ENCODE measurements around the gene MYL3.
A peak's percentile ranks its signal among the peaks of the same experiment; 100 is the strongest.

MYL3 gene

DNA sequence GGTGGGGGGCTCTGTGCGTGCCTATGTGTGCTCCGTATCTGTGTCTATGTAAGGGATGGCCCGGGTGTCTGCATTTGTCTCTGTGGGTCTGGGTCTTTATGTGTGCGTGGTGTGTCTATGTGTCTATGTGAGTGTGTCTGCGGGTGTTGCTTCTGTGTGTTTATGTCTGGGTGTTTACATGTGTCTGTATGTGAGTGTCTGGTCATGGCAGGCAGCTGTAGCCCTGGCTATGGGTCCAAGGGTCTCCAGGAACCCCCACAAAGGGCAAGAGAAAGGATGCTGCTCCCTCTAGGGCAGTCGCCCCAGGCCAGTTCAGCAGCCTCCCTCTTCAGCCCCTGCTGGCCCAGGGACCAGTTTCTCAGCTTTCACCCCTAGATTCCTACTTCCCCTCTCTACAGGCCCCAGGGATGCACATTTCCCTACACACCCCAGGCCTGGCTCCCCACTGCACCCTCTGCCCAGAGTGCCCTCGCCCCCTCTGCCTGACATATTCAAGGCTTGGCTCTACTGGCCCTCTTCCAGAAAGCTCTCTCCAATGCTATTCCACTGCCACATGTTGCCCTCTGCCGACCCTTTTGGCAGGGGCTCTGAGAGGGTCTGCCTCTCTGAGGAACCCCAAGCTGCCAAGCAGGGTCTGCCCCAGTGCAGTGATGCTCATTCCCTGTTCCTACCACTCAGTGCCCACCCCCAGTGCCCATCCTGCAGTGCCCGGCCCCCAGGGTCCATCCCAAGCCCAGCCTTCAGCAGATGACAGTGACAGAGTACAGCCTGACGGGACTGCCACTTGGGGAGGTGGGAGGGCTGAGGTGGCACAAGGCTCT lies 1.0 kb upstream of the MYL3 start:
- DNase-seq = no peak

DNA sequence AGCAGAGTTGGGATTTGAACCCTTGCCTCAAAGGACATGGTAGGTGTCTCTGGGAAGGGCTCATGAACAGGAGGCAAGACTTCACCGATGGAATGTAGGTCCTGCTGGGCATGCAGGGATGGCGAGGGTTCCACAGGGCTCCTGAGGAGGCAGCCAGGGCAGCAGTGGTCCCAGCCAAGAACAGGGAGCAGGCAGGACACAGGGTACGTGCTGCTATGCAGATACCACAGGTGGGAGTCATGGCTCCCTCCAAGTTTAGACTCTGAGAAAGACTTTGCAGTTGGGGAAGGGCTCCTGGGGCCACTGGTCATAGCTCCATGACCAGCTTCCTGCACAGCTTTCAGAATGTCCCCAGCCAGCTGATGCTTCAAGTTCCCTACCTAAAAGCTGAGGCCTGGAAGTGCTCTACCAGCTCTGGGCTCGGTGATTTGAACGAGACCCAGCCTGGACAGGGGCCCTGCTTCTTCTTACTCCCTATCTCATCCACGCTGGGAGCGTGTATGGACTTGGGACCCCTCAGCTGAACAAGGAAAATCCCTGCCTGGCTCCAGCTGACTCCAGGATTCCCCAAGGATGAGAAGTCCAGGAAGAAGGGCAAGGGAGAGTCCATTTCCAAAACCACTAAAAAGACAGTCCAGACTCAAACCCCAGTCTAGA lies 747 bp downstream of the MYL3 start:
- DNase-seq = no peak

DNA sequence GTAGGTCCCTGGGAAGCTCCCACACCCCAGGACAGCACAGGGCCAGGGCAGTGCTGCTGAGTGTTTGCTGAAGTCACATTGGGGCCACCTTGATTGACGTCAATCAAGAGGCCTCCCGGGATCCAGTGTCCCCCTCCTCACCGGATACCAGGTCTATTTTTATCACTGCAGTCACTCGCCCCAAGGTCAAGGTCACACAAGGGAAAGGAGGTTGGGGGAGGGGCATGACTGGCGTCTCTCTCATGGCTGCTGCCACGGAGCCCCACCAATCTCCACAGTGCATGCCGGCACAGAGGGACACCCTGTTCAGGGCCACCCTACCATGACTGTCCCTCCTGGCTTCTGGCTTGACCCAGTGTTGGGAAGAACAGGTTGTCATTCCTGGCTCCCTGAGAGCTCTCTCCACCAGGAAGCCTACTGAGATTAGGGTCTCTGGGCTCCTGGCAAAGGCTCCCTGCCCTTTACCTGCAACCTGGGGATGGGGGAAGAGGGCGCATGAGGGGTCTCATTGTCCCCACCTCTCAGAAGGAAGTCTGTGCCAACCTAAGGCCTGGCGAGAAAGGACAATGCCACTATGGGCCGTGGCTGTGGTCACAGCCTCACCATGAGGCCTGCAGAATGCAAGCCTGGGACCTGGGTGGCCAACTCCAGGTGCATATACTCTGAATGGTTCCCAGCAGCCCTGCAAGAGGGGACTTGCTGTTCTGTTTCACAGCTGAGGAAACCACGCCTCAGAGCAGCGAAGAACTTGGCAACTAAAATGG lies 1.5 kb downstream of the MYL3 start:
- no peak for DNase-seq

DNA sequence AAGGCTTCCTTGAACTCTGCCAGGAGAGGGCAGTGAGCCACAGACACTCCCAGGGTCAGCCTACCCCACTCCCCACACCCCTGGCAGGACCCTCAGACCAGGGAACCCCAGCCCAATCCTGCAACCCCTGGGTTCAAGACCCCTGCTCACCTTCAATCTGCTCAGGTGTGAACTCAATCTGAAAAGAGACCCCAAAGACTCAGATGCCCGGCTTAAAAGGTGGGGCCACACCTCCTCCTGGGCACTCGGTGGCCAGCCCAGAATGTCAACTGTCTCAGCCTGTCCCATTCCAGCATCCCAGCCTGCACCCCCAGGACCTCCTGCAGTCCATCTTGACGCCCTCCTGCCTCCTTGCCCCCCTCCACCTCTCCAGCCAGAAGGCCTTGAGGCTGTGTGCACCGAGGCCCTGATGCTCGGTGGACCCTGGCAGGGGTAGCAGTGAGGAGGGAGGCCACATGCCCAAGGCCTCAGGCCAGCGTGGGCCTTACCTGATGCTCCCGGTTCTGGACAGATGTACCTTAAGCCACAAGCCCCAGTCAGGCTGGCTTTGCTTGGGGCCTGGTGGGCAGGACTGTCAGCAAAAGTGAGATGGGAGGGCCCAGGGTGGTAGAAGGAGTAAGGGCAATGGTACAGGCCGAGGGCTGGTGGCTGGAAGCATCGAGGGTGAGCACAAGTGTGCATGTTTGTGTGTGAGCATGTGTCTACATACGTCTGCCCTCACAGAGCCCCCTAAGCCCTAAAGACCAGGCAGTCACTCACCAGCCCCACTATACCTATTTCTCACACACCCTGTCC lies 2.2 kb downstream of the MYL3 start:
- peak; percentile 6 for DNase-seq

DNA sequence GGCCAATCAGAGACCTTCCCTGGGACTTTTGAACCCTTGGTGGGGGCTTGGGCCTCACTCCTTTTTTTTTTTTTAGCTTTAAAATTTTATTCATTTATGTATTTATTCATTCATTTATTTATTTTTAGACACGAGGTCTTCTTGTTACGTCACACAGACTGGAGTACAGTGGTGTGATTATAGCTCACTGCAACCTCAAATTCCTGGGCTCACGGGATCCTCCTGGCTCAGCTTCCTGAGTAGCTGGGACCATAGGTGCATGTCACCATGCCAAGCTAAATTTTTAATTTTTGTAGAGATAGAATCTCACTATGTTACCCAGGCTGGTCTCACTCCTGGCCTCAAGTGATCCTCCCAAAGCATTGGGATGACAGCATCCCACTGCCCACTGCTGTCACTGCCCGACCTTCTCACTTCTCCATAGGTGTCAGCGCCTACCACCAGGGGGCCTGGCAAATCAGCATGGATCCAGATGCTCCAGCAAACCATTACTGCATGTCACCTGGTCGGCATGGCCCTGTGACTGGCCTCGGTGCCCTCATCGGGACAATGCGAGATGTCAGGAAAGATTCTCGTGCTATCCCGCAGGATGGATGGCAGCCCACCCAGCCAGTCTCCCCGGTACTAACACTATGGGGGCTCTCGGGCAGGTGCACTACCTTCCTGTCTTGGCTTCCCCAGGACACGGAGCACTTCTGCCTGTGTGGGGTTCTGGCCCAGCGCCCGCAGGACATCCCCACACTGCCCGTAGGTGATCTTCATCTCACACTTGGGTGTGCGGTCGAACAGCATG lies 3.0 kb downstream of the MYL3 start:
- peak; percentile 27 for DNase-seq

DNA sequence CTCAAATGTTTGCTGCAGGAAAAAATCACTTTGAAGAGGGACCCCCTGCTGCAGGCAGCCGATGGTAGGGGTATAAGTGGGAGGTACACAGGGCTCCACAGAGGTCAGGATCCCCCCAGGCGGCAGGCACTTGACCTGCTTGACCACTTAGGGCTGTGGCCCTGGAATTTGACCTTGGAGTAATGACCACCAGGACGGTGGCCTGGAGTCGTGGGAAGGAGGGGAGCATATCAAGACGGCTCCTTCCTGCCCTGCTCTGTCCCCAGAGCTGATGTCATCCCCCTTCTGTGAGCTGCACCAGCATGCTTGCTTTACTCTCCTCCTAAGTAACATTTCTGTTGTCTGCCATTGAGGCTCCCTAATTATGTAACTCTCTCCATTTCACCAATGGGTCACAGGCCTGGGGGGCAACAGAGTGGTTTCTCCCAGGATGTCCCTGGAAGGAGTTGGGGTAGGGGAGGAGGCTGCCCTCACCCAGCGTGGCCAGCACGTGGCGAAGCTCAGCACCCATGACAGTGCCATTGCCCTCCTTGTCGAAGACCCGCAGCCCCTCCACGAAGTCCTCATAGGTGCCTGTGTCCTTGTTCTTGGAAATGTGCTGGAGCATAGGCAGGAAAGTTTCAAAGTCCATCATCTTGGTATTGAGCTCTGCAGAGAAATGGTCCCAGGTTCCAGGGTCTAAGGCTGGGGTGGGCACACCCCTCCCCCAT lies 4.1 kb downstream of the MYL3 start:
- DNase-seq = peak; percentile 8

DNA sequence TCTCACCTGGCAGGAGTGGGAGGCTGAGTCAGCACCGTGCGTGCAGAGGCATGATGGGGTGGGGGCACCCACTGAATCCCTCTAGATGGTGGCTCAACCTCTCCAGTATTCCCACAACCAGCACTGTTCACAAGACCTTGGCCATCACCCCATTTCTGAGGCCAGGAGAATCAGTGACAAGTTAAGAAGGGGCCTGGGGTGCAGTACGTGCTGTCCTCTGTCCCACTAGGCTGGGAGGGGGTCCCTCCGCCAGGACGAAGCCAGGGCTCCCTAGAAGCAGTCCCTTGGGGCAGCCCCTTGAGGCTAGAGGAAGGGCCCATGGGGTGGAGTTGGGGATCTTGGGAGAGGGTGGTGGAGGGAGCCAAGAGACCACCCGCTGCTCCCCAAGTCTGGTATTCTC lies 4.8 kb downstream of the MYL3 start:
- no peak for DNase-seq

DNA sequence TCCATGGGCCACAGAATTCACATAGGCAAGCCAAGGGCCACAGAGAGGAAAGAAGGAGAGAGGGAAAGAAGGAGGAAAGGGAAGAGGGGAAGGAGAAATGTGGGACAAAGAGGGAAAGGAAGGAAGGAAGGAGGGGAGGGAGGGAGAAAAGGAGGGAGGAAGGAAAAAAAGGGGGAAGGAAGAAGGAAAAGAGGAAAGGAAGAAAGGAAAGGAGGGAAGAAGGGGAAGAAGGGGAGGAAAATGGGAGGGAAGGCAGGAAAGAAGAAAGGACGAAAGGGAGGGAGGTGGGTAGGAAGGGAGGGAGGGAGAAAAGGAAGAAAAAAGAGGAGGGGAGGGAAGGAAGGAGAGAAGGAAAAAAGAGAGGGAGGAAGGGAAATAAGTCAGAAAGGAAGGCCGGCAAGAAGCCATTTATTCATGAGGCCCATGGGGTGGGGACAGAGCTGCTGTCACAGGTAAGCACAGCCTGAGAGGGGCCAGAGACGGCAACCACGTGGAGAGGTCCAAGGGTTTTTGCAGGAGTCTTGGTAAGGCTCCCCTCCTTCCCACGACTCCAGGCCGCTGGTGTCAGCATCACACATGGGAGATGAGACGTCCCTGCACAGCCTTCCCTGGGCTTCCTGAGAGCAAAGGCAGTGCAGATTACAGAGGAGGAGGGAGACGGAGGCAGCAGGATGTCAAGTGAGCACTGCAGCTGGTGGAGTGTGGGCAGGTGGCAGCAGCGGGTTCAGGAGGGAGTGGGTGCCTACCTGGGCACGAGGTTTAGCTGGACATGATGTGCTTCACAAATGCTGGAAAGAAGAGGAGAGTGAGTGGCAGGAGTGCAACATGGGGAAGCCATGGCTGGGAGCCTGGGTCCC lies 5.5 kb downstream of the MYL3 start:
- no peak for DNase-seq

DNA sequence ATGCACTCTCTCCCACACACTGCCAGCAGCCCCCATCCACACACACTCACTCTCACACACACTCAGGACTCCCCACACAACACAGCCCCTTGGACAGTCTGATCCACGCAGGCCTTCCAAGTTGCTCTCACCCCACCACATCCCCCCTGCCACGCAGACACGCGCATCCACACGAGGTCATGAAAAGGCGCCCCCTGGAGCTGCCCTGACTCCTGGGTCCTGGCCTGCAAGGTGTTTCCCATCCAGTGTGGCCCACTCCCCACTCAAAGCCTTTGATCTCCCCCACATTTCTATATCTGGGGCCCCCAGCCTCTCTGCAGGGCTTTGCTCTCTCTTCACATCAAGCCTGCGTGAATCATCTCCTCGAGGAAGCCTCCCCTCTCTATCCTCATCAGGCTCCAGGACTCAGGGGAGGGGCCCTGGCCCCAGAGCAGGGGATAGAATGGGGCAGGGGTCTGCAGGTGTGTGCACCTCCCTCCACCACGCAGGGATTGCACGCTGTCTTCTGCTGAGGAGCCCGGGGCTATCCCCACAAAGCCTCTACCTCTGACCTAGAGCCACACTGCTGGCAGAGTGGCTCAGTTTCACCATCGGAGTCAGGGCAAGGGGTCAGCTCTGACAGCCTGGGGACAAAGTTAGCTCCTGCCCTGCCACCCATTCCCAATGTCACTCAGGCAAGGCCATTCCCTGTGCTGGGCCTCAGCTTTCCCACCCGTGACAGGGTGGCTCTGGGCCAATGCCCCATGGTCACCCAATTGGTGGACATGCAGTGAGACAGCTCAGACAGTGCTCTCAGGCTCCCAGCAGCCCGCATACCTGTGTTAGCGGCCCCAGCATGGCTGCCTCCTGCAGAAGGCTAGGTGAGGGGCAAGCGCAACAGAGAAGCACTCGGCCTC lies 6.4 kb downstream of the MYL3 start:
- DNase-seq = peak; percentile 4

DNA sequence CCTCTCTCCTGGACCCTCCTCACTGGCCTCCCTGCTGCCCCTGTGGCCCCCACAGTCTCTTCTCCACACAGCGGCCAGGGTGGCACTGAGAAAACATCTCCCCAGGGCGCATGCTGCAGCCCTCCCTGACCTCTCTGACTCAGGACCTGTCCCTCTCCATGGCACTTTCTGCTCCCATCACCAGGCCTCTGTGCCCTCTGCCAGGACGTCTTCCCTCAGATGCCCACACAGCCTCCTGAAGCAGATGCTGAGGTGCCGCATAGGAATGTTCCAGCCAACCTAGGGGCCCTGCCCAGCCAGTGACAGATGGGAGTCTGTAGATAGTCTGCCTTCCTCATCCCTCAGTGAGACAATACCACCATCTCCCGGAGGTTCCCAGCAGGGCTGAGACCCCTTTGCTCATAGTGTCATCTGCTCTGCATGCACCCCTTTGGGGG lies 8.7 kb downstream of the MYL3 start:
- DNase-seq = no peak

DNA sequence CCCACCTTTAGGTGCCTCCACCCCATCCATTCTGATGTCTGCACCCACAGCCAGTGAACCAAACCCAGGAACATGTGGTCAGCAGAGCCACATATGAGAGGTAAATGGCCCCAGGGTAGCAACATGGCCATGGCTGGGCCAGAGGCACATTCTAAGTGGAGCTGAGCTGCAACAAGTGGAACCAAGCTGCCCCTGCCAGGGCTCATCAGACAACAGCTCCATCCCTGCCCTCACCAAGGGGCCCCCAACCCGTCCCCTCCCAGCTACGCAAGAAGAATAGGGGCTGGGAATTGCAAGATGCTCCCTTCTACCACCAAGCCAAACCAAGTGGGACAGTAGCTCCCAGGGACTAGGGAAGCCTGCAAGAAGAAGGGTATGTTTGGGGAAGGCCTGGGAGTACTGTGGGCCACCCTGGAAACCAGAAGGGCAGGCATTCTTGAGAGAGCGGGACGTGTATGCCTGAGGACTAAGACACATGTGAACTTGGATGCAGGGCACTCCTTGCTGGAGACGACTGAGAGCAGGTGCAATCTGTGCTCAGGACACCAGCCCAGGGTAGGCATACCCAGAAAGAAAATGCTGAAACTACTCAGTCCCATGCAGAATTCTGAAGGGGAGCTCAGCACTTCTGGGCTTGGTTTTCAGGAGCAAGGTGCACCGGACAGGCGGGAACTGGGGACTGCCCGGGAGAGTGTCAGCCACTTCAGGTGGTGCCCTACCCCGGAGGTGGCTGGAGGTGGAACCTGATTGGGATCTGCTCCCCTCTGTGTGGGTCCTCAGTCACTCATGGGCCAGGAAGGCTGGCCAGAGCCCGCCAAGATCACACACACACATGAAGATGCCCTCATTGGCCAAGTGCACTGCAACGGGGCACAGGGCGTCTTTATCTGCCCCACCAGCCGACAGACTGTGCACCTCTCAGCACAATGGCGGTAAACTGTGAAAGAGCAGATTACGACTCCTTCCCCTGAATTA lies 9.5 kb downstream of the MYL3 start:
- peak; percentile 6 for DNase-seq

DNA sequence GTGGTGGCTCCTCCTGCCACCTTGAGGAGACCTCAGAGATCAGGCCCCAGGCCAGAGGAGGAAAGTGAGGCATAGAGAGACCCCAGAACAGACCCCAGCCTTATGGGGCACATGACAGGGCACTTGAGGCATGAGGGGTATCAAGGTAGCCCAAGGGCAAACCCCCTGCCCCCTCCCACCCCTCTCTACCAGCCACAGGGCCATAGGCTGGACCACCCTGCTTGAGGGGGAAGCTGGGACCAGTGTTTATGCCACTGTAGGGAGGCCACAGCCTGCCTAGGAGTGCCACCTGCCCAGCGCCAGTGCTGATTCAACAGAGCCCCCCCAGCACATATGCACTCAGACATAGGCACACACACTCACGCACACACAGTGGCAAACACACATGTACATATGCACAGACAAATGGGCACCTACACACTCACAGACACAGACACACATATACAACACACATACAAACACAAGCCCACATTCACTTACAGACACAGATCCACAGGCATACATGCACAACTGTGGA lies 10.3 kb downstream of the MYL3 start:
- DNase-seq = peak; percentile 8

DNA sequence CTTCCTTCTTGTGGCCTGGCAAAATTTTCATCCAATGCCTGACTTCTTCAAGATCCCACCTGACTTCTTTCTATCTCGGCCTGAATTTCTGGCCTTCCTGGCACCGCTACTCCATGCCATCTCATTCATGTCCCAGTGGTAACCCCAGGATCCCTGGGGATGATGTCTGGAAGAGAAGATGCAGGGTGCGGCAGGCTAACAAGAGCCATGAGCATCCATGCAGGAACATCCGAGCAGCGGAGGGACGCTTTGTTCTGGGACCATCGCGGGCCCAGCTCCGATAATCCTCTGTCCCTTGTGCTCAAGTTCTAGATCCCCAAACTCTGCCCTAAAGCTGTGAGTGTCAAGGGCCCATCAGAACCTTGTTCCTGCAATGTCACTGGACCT lies 10.9 kb downstream of the MYL3 start:
- DNase-seq = peak; percentile 4

DNA sequence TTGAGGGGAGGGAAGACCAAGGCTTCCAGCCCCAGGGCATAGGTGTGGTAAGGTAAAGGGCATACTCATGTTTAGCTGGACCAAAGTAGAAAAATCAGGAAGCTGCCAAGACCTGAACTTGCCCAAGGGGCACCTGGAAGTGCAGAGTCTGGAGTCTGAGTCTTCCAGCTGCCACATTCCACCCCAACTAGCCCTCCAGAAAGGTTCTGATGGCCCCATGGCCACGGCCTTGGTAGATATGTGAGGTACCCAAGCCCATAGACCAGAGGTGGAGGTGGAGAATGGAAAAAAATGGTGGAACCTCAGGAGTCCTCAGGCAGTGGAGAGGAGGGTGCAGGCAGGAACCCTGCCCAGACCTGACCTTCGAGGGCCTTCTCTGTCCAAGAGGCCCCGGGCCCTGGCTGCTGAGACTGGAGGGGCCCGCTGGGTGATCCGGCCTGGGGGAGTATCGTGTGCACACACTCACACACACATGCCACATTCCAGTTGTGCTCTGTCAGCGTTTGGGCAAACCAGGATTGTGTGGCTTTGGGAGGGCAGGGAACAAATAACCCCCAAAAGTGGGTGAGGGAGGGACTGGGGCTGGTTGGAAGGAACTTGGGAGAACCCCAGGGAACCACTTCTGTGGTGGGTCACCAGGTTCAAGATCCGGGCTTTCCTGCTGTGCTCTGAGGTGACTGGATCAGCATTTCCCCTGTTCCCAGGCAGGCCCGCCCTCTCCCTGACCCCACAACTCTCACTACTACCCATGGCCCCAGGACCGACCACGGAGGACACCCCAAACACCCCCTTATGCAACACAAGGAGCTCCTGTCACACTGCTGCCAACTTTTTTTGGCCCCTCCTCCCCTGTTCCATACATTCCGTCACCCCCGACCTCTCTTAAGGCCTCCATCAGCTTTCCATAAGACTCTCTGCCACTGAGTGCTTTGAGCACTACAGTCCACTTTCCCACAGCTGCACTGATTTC lies 11.6 kb downstream of the MYL3 start:
- DNase-seq = no peak

DNA sequence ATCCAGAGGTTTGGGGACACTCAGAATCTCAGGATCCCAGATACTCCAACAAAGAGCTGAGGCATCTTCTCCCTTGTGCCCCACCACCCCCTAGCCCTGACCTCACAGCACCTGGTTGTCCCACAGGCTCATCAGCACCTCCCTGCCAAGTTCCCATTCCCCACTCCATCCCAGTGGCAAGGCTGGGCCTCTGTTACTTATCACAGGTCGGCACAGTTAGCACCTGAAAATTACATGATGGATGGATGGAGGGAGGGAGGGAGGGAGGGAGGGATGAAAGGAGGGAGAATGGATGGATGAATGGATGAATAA lies 12.8 kb downstream of the MYL3 start:
- no peak for DNase-seq

DNA sequence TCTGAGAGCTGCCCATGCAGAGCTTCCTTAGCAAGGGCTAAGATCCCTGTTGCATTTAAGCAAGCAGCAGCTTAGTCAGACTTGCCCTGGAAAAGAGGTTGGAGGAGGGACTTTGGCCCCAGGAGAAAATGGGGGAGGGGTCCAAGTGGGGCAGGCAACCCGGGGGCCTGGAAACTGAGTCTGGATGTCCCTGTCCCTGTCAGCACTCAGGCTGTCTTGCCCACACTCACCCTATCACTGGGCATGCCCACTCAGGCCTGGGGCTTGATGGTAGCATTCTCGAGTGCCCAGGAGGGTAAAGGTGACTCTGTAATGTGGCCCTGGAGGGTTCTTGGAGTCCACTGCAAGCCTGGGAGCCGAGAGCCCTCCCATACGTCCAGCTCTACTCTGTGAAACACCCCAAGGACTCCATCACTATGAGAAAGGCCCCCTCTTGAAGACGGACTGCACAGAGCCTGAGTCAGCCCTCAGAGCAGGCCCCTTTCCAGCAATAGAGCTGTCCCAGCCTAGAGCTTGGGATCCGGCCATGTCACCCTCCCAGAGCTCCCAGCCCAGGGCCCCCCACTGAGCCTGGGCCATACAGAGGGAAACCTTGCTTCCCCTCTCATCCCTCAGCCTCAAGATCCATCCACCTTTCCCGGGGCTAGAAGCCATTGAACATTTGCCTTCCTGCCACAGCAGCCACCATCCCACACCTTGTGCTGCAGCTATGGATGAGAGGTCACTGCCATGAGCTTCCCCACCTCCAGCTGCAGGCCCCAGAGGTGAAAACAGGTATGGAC lies 13.4 kb downstream of the MYL3 start:
- DNase-seq = no peak
